GM19023 (cell line): ENCODE data around the gene AMBRA1.
"Not testable (repeated sequence)": the region's sequence is repeated elsewhere in the genome, so short reads cannot be mapped to it uniquely, and the experiment has no call there.

ENCODE experiments used
- ATAC-seq: cut with Tn5 transposase; IDR thresholded peaks from one replicate; pipeline ENCODE4 v1.9.1; 2021; ENCODE audit warnings: mild to moderate bottlenecking, moderate library complexity; ENCODE audit not compliant: unreplicated experiment

Gene AMBRA1

GRCh38 chr11:46537537-46538295 is 56.1 kb downstream of the AMBRA1 start:
- ATAC-seq: no peak

GRCh38 chr11:46537121-46537520 is 56.7 kb downstream of the AMBRA1 start:
- no peak for ATAC-seq

- ATAC-seq: no peak
Measured at GRCh38 chr11:46535688-46536087, 58.1 kb downstream of the AMBRA1 start.

- ATAC-seq: no peak
Measured at GRCh38 chr11:46534711-46535110, 59.1 kb downstream of the AMBRA1 start.

GRCh38 chr11:46533396-46534100 is 60.3 kb downstream of the AMBRA1 start:
- ATAC-seq: no peak

- no peak for ATAC-seq
Measured at GRCh38 chr11:46529928-46530574, 63.8 kb downstream of the AMBRA1 start.

- ATAC-seq: peak; percentile 82
Measured at GRCh38 chr11:46529095-46529905, 64.5 kb downstream of the AMBRA1 start.

- no peak for ATAC-seq
Measured at GRCh38 chr11:46528445-46529094, 65.3 kb downstream of the AMBRA1 start.

GRCh38 chr11:46527591-46528130 is 66.2 kb downstream of the AMBRA1 start:
- ATAC-seq: no peak

- no peak for ATAC-seq
Measured at GRCh38 chr11:46526216-46527215, 67.3 kb downstream of the AMBRA1 start.

- no peak for ATAC-seq
Measured at GRCh38 chr11:46524201-46524770, 69.5 kb downstream of the AMBRA1 start.

- ATAC-seq: no peak
Measured at GRCh38 chr11:46523290-46523689, 70.5 kb downstream of the AMBRA1 start.

GRCh38 chr11:46522682-46523281 is 71.0 kb downstream of the AMBRA1 start:
- ATAC-seq: no peak

GRCh38 chr11:46521961-46522681 is 71.7 kb downstream of the AMBRA1 start:
- no peak for ATAC-seq

GRCh38 chr11:46520971-46521745 is 72.7 kb downstream of the AMBRA1 start:
- ATAC-seq: no peak

GRCh38 chr11:46519351-46519750 is 74.5 kb downstream of the AMBRA1 start:
- no peak for ATAC-seq

- not testable (repeated sequence) for ATAC-seq
Measured at GRCh38 chr11:46518928-46519327, 74.9 kb downstream of the AMBRA1 start.
